NCI-H446 treated with DMSO at 0.1 percent for 48 hours (cell line): ENCODE data around the gene NRF1.
"Not testable (repeated sequence)": the region's sequence is repeated elsewhere in the genome, so short reads cannot be mapped to it uniquely, and the experiment has no call there.

Source experiments
- DNase-seq: peaks from one replicate; lab custom pipeline; 2025; lab: John Stamatoyannopoulos, UW

NRF1 gene

DNA sequence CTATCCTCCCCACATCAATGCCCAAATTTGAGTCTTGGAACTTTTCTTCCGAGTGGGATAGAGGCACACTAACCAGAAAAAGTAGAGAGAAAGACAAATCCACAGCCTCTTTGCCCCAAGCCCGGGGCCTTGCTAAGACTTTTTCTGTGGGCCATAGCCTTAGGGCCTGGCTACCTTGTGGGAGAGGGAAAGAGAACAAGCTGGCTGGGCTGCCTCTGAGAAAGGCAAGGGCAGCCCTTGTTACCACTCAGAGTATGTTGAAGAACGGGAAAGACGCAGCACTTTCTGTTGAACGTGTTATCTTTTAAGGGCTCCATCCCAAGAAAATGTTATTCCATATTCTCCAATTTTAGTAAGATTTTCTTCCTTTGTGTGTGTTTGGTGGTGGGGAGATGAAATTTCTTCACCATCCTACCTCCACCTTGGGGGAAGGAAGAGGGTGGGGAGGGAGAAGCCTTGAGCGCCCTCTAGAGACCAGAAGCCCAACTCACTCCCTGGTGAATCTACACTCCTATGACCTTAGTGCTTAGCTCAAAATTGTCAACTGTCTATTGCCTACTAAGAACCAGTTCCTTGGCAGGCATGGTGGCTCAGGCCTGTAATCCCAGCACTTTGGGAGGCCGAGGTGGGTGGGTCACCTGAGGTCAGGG, 3.9 kb upstream of the NRF1 start:
- no peak for DNase-seq

DNA sequence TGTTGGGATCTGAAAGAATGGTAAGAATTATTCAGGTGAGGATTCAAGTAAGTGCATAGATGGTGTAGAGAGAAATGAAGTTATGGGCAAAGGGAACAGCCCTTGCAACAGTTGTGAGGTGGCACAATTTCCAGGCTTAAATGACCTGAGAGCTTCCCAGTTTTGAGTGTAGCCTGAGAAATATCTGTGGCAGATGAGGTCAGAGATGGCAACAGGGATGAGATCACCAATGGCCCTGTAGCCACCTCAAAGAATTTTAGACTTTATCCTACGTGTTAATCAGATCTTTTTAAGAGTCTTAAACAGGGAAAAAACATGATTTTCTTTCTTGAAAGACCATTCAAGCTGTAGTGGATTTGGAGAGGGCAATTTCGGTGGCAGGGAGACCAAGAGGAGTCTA, 1.9 kb upstream of the NRF1 start:
- DNase-seq, result no peak

DNA sequence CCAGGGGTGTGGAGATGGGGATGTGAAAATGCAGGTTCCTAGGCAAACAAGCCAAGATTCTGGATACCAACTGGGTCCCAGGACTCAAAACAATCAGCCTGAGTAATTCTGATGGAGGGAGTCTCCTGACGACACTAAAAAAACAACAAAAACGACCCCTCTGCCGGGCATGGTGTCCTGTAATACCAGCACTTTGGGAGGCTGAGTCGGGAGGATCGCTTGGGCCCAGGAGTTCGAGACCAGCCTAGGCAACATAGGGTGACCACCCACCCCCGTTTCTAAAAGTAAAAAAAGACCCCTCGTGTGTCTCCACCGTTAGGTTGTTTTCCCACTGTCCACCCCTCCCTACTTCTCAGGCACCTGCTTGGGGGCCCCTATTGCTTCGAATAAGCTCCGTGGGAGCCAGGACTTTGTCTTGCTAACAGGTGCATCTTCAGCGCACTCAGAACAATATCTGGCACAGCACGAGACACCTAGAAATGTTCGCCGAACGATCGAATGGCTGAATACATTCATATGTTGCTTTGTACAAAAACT, 743 bp upstream of the NRF1 start:
- no peak for DNase-seq

DNA sequence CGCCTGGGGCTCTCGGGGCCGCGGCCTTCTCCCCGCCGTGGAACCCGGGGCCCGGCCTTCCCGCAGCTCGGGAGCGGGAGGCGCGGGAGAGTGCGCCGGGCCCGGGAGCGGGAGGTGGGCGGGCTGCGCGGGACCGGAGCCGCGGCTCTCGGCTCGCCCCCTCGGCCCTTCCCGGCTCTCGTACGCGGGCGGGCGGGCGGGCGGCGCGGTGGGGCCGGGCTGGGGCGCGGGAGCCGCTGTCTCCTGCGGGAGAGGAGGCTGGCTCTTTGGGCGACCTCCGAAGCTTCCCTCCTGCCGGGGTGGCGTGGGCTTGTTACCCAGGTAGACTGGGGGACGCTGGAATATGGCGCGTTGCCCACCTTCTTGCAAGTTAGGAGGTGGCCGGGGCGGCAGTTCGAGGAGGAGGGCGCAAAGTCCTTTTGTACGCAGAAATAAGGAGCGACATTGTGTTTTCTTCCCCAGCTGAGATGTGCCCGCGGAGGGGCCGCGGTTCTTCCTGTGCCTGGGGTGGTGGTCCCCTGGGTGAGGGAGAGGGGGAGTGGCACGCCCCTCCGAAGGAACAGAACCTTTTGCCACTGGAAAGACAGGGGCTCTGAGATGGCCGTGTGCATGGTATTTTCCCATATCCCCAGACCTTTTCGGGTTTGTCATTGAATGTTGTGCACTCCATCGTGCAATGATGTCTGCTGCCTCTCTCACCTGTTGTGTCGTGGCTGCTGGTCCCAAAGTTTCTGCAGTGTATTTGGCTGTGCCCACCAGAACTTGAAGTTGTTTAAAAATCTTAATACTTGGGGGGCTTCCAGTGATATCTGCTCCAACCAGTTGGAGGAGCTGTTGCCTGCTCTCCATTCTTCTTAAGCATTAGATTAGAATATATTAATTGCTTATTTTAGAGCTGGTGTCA, 844 bp downstream of the NRF1 start:
- DNase-seq, result peak; percentile 8

GRCh38 chr7:129613016-129613337, 1.5 kb downstream of the NRF1 start:
- no peak for DNase-seq

GRCh38 chr7:129615018-129615417, 3.5 kb downstream of the NRF1 start:
- no peak for DNase-seq

DNA sequence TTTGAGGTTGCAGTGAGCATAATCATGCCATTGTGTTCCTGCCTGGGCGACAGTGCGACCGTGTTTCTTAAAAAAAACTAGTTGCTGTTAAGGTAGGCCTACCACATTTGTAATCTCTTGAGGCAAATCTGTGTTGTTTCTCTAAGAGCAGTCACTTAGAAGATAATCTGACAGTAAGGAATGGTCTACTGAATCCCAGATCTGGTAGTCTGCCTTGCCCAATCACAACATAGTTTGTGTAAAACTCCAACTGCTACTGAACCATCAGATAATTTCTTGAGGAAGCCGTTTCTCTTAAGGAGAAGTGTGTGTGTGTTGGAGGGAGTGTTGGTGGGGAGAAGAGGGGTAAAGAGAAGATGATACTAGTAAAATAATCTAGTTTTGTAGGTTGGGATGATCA, 5.0 kb downstream of the NRF1 start:
- no peak for DNase-seq

DNA sequence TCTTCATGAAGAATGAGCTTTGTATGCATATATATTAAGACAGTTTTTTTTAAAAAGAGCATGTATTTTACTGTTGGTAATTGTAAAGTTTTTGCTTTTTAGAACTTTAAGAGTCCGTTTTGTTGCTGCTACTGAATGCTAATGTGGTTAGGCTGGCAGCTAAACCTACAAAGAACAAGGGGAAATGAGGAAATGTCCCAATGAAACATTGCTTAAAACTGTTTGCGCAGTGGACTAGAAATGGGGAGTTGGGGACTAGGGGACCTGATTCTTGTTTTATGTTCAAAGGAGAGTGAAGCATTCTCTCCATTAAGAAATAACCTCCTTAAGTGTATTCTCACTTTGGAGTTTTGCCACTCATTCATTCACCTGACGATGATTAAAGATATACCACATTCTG, 5.7 kb downstream of the NRF1 start:
- DNase-seq, result no peak

GRCh38 chr7:129617652-129618051, 6.1 kb downstream of the NRF1 start:
- no peak for DNase-seq

DNA sequence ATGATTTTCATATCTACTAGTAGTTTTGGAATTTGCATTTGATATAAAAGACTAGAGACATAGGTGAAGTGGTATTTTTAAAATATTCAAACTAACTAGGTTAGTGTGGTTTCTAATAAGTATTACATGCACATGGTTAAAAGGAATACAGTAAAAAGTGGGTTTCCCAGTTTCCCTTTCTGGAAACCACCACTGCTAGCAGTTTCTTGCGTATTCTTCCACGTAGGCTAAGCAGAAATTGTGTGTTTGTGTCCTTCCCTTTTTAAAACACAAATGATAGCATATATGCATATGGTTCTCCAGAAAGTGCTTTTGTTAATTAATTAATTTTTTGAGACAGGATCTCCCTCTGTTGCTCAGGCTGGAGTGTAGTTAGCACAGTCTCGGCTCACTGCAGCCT, 15.4 kb downstream of the NRF1 start:
- DNase-seq, result no peak

DNA sequence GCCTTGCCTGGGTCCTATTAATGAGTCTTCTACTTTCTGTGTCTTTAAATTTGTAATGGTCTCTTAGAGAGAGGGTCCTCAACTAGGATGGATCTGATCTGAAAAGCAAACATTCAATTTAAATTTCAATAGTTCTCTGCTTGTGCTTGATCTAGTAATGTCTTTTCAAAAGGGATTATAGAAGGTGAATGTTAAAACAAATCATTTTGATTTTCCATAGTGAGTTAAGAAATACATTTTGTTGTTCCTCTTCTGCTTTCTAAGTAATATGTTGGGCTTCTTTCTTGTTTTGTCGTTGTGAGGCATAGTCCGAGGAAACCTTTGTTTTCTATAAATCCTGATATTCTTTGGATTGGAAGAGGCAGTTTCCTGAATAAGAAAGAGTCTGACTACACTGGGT, 18.8 kb downstream of the NRF1 start:
- DNase-seq, result no peak

DNA sequence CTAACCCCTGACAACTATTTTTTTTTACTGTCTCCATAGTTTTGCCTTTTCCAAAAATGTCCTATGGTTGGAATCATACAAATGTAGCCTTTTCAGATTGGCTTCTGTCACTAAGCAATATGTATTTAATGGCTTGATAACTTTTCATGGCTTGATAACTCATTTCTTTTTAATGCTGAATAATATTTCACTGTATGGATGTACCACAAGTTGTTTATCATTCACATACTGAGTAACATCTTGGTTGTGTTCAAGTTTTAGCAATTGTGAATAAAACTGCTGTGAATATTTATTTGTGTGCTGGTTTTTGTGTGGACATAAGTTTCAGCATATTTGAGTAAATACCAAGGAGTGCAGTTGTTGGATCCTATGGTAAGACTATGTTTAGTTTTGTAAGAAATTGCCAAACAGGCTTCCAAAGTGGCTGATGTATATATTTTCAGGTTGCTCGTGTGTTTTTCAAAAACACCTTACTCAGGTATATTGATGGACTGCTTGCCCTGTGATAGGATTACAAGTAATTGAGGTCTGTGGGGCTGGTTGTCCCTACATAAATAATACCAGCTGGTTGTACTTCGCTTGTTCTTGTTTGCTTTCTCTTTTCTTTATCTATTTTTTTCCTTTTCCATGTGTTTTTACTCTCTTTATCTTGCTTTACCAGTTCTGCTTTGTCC, 23.0 kb downstream of the NRF1 start:
- DNase-seq, result no peak

DNA sequence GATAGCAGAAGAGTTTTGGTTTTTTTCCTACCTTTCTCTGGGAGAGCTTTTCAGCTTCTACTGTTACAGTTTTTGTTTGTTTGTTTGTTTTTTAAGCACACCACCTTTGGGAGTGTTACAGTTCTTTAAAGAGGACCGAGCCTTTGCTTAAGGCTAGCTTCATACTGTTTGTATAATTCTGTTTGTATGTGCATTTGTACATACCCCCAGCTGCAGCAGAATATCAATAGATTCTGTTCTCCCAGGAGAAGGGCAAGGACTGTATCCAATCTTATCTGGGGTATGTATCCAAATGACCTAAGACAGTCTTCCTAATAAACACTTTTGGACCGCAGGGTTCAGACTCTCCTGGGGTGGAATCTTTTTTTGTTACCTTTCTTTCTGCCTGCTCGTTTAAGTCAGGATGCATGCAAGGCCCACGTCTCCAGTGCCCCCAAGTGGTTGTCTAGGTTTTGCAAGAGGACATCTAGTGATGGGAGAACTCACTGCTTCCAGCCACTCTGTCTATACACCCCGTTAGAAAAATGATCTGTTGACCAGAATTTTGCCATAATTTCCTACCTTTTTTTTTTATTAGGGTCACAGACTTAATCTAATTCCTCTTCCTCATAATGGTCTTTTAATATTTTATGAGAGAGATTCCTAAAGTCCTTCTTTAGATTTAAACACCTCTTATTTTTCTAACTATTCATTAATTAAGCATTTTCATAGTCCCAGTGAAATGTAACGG, 23.9 kb downstream of the NRF1 start:
- DNase-seq, result peak; percentile 25

DNA sequence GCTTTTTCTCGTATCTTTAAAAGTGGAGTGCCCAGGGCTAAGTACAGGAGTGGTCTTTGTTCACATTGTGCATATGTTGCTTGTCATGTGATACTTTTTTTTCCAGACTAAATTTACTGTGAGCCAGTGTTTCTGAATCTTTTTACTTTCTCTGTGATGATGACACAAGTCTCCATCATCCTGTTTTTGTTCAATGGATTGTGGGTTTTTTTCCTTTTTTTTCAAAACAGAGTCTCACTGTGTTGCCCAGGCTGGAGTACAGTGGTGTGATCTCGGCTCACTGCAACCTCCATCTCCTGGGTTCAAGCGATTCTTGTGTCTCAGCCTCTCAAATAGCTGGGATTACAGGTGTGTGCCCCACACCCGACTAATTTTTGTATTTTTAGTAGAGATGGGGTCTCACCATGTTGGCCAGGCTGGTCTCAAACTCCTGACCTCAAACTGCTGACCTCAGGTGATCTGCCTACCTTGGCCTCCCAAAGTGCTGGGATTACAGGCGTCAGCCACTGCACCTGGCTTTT, 24.6 kb downstream of the NRF1 start:
- not testable (repeated sequence) for DNase-seq

- no peak for DNase-seq
Measured at GRCh38 chr7:129636641-129637040, 25.1 kb downstream of the NRF1 start.

DNA sequence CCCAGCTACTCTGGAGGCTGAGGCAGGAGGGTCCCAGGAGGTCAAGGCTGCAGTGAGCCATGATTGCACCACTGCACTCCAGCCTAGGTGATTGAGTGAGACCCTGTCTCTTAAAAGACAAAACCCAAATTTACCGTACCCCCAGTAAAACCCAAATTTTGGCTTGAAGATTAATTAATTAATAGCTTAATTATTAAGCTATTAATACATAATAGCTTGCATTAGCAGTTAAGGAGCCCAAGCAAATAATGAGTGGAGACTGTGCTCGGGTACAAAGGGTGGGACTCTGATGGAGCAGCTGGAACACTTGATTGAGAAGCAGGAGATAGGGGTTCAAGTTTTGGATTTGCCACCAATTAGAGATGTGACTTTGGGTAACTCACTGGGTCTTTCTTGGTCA, 28.9 kb downstream of the NRF1 start:
- DNase-seq, result no peak

DNA sequence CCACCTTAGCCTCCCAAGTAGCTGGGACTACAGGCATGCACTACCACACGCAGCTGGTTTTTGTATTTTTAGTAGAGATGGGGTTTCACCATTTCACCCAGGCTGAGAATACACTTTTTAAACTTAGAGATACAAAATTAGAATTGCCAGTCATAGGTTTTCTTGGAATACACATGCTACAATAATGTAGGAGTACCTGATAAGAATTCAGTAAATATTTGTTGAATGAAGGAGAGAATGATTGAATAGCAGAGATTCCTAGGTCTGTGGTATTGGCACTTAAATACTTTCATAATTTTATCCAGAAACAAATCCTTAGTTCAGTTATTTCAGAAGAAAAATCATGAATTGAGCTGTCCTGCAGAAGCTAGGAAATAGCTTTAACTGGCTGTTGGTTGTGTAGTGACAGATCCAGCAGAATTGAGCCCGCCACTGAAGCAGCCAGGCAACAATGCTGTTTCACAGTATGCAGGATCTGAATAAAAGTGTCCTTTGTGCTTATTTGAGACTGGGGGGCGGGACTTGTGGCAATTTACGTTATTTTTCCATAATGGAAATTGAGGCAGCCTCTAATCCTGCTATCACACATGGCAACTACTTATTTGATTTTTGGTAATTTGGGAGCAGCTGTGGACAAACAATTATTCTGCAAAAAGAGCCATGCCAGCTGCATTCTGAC, 31.5 kb downstream of the NRF1 start:
- DNase-seq, result no peak

- DNase-seq, result no peak
Measured at GRCh38 chr7:129643550-129644170, 32.1 kb downstream of the NRF1 start.

DNA sequence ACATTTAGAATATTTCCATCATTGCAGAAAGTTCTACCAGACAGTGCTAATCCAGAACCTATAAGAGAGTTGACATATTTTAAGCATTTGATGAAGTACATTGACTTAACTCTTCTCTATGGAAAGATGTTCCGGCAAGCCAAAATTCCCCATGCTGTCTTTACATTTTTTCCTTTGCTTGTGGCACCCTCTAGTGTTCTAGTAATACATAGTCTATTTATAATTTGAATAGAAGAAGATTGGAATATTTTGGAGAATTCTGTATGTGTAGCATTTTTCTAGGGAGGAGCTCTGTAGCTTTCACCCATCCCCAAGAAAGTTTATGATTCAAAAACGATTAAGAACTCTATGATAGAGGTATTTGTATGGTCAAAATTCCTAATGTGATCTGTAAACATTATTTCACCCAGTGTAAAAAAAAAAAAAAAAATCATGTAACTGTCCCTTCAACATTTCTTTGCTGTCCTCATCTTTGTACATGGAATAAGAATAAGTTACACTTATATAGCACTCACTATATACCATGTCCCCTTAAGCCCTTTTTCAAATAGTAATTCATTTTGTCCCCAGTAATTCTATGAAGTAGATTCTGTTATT, 33.2 kb downstream of the NRF1 start:
- DNase-seq, result peak; percentile 21

GRCh38 chr7:129646369-129647021, 35.0 kb downstream of the NRF1 start:
- no peak for DNase-seq
